HS-27A (cell line): ENCODE results near the gene PDZRN4.

Experiments used
- DNase-seq: peaks from one replicate; pipeline ENCODE4 v3.0.0-alpha.2; 2012; ENCODE audit warnings: low read depth, missing footprints

The PDZRN4 gene

DNA sequence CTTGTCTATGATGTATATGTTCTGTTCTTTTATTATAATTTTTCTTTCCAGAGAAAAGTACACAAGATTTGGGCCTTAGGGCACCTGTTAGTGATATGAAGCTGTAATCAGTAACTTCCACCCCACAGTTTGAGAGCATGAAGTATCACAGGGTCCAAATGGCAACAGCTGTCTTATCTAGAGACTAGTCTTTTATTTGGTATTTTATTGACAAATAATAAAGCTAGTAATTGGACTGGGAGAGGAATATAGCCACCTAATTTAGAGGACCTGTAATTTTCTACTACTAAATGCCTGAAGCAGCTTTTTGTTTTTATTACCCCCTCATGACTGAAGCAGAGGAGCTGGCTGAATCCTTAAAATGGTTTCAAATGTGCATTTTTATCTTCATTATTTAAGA lies 174.8 kb downstream of the PDZRN4 start:
- no peak for DNase-seq

DNA sequence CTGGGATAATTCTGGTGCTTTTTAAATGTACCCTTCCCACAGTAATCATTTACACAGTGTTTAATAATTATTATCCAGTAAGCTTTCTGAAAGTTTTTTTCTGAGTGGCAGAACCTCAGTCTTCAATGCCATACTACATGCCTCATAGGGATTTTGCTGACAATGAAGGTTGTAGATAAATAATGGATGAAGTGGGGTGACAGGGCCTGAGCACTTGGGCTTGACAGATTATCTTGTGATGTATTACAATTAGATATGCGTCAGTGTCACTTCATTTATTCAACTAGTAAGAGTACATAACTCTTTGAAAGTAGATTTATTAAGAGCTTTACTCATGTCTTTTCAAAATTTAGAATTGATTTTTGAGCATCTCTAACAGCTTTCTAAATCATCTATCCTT lies 176.1 kb downstream of the PDZRN4 start:
- no peak for DNase-seq

DNA sequence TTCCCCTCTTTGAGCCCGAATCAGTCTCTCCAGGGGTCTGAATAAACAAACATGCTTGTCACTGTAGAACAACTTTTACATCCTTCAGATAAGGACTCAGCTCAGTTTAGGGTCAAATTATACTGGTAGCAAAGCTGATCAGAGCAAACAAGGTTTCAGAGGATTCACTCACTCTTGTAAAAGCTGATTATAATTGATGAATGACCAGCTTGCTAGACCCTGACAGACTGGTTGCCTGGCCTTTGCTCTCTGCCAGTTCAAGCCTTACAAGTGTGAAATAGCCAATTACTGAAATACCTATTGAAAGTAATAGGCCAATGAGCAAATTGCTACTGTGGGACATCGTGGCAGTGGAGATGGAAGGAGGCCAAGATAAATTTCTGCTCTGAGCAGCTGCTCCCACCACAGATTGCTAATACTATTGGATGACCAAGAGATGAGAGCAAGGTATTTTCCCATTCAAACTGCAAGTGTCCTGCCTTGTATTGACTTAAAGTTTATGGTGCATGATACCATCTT lies 177.6 kb downstream of the PDZRN4 start:
- no peak for DNase-seq

DNA sequence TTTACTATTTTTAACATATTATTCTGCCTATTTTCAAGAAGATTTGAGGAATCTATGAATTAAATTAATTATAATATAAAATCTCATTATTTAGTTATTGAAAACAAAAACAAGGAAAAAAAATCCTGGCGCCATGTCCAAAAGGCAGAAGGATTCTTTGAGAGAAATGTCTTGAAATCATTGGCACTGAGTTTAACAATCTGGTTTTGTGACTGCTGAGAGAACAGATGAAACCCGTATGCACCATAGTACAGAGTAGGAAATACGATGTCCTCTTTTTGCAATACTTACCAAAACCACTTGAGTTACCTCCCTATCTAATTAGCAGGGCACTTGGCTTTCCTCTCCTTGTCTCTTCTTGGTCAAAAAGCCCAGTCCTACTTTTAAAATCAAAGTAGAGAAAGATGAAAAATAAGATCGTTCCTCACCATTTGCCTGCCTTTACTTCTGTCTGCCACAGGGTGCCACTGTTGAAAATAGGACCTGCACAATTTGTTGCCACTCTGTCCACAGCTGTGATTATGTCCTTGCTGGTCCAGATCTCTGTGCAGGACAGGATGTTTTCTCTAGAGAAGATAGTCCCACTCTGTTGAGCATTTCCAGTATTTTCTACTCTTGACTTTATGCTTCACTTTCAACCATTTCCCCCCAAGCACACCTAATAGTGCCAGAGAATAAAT lies 179.7 kb downstream of the PDZRN4 start:
- no peak for DNase-seq

GRCh38 chr12:41380878-41381277 lies 192.8 kb downstream of the PDZRN4 start:
- no peak for DNase-seq

GRCh38 chr12:41402801-41403200 lies 214.7 kb downstream of the PDZRN4 start:
- no peak for DNase-seq

DNA sequence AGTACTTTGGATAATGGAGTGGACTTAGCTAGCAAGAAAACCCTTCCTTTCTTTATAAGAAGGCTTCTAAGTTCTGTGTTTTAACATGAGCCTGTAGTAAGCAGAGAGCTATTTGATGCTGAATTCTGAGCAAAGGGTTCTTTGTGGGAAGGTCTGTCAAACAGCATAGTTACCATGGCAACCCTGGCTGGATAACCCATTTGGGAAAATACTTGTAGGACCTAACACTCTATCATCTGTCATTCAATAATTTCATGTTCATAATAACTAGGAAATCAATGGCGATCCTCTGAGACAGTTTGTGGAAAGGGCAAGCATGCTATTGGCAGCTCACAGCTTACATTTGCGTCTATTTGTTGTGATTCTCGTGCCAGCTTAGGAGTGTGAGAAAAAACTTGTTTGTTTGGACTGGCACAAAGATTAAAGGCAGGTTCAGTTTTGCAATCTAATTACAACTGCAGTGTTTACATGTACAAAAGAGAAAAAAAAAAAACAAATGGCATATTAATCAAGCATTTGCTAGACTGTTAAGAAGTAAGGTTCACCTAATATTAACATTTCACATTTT lies 219.2 kb downstream of the PDZRN4 start:
- DNase-seq = no peak

DNA sequence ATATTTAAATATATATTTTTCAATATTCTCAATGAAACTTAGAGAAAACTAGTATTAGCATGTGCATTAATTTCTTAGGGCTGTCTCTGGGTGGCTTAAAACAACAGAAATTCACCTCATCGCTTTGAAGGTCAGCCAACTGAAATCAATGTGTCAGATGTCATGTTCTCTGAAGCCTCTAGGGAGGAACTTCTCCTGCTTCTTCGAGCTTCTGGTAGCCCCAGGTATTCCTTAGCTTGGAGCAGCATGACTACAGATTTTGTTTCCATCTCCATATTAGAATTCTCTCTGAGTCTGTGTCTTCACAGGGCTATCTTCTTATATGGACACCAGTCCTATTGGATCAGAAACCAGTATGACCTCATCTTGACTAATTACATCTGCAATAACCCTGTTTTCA lies 221.5 kb downstream of the PDZRN4 start:
- DNase-seq = no peak

GRCh38 chr12:41418586-41418985 lies 230.5 kb downstream of the PDZRN4 start:
- DNase-seq = no peak

GRCh38 chr12:41419131-41419893 lies 231.2 kb downstream of the PDZRN4 start:
- no peak for DNase-seq

DNA sequence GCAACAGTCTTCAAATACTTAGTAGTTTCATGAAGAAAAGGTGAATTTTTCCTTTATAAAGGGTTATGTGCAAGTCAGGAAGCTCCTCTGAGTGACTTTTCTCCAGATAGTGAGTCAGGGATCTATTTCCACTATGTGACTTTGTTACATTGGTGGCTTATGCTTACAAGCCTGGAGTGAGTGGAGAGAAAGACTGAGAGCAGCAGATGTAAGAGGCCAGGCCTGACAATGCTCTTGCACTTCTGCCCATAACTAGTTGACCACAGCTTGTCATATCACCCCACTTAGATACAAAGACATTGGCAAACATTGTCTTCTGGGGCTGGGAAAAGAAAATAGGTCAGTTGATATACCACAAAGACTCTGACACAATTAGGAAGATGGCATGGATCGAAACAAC lies 236.5 kb downstream of the PDZRN4 start:
- no peak for DNase-seq

DNA sequence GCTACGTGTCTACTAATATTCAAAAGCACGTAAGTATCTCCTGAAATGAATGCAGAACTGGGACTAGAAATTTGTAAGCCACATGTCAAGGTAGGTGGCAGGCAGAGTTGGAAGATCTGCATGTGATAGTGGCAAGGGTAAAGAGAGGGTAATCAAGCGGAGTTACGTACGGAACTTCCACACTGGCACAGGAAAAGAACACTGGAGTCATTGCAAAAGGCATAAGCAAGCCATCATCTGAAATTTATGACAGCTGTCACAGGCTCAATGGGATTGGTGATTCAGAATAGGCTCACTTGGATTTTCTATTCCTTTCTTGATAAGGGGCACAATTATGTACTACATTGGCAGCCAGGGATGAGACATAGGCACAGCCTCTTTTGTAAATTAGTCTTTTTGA lies 245.3 kb downstream of the PDZRN4 start:
- DNase-seq = no peak

- DNase-seq = no peak
Observed at GRCh38 chr12:41436076-41436475, 248.0 kb downstream of the PDZRN4 start.

DNA sequence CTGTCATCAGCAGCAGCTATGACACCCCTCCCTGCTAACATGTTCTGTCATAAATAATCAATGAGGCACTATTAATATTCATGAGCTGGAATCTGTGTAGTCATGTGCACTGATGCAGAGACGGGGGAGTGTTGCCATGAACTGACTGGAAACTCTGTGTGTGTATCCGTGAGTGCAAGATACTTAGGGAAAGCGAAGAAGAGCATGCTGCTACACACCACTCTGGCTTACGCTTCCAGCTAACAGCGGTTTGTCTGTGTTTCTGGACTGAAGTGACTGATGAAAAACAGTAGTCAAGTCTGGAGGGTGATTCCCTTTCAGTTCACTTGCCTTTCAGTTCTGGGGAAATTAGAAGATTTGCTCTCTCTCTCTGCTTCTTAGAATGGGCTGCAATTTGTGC lies 249.4 kb downstream of the PDZRN4 start:
- no peak for DNase-seq

GRCh38 chr12:41438854-41439541 lies 250.9 kb downstream of the PDZRN4 start:
- DNase-seq = no peak

- no peak for DNase-seq
Observed at GRCh38 chr12:41439801-41440200, 251.7 kb downstream of the PDZRN4 start.

- no peak for DNase-seq
Observed at GRCh38 chr12:41441180-41441579, 253.1 kb downstream of the PDZRN4 start.

GRCh38 chr12:41442896-41443295 lies 254.8 kb downstream of the PDZRN4 start:
- DNase-seq = no peak

DNA sequence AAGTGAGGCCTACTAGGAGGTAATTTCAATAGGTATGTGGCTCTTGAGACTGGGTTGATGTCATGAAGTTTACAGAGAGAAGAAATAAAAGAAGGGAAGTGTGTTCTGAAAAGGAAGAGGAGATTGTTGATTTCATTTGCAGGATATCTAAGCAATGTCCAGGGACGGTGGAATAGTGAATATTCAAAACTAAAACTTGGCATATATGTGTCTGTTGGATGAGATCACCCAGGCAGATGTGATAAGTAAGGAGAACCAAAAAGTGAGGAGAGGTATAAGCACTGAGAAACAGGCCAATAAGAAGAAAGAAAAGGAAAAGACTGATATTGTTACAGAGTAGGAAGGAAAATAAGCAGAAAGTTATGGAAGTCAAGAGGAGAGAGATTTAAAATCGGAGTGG lies 255.6 kb downstream of the PDZRN4 start:
- DNase-seq = no peak

- DNase-seq = no peak
Observed at GRCh38 chr12:41452838-41453407, 264.8 kb downstream of the PDZRN4 start.

- DNase-seq = no peak
Observed at GRCh38 chr12:41453409-41453808, 265.3 kb downstream of the PDZRN4 start.
